Gastrocnemius medialis (tissue), 4 donors: ENCODE results near the gene KRTAP12-3. TPM values are rescaled to one million over a fixed set of nuclear protein-coding genes. Genes with fewer than 3 reads are reported as not detected.

Experiments used
- ATAC-seq, 2 donors: fragments of 150-250 bp; one replicate each; pipeline ENCODE4 v1.9.1; 2016
- DNase-seq, 2 donors: peaks; one replicate each; pipeline ENCODE4 v3.0.0-alpha.2; 2019
- H3K27ac ChIP-seq, 4 donors: fragments of 200-600 bp; sonication (generic); 1 replicate in 1 of 4; 2 replicates in 3 of 4; pipeline ENCODE4 v1.5.1; 2016 to 2018; ENCODE audit warnings: mild to moderate bottlenecking in 2 of 4, moderate library complexity in 1 of 4
- H3K27me3 ChIP-seq, 3 donors: fragments of 200-600 bp; sonication (generic) in 2 of 3; 1 replicate in 1 of 3; 2 replicates in 2 of 3; pipeline versions ENCODE4 v1.5.1 to v1.6.0; 2016 to 2019; ENCODE audit warnings: mild to moderate bottlenecking in 1 of 3, moderate library complexity in 1 of 3
- H3K36me3 ChIP-seq, 2 donors: fragments of 200-600 bp; sonication (generic) in 1 of 2; one replicate each; pipeline ENCODE4 v1.5.1; 2017 to 2018
- H3K4me1 ChIP-seq, 2 donors: fragments of 200-600 bp; sonication (generic) in 1 of 2; one replicate each; pipeline ENCODE4 v1.5.1; 2016 to 2017; ENCODE audit warnings: mild to moderate bottlenecking in 2 of 2
- H3K4me3 ChIP-seq, 4 donors: fragments of 200-600 bp; sonication (generic) in 3 of 4; 1 replicate in 1 of 4; 2 replicates in 3 of 4; pipeline ENCODE4 v1.5.1; 2016 to 2019; ENCODE audit warnings: mild to moderate bottlenecking in 2 of 4
- H3K9me3 ChIP-seq, 3 donors: fragments of 200-600 bp; sonication (generic) in 2 of 3; 1 replicate in 1 of 3; 2 replicates in 2 of 3; pipeline ENCODE4 v1.5.1; 2016 to 2019
- CTCF ChIP-seq, 5 experiments: fragments of 450-650 bp in 3 of 5; fragments of 200-600 bp in 2 of 5; sonication (generic) in 2 of 5; IDR thresholded peaks in 4 of 5; conservative IDR thresholded peaks in 1 of 5; 1 replicate in 4 of 5; 2 replicates in 1 of 5; pipeline ENCODE4 v1.5.1; 2016 to 2019; ENCODE audit warnings: antibody characterized with exemption in 5 of 5, mild to moderate bottlenecking in 3 of 5, moderate library complexity in 3 of 5
- POLR2A ChIP-seq, 2 donors: fragments of 450-650 bp; IDR thresholded peaks; one replicate each; pipeline ENCODE4 v1.6.1; 2017; ENCODE audit warnings: antibody characterized with exemption in 2 of 2, mild to moderate bottlenecking in 2 of 2, moderate library complexity in 2 of 2
- in situ Hi-C, 4 donors: fragments of 200-750 bp; cut with MboI; loops; one replicate each; pipeline versions ENCODE4 v1.15.0 to v1.8.0; 2017; ENCODE audit warnings: low sequenced_read_pairs in 4 of 4
- intact Hi-C: fragments of 100-400 bp; cut with DNase I; formaldehyde crosslinking; loops from one replicate; pipeline ENCODE4 v1.15.1; 2023; ENCODE audit warnings: low total_unique reads
- total RNA-seq, 4 donors: library from RNA; depleted of rRNA; stranded (reverse); fragments of >200 nt; gene quantifications; one replicate each; pipeline versions ENCODE4 v1.1.0 to v1.2.3, GENCODE V29; 2016

KRTAP12-3 gene
- total RNA-seq, 4 donors from 2014 or later, result not detected

- H3K27me3 ChIP-seq, result peaks cover 61 to 87% (median 85%) of the 10 kb centered on the region in 3 donors
Measured at GRCh38 chr21:44702973-44703730, 45.4 kb downstream of the KRTAP12-3 start.

DNA sequence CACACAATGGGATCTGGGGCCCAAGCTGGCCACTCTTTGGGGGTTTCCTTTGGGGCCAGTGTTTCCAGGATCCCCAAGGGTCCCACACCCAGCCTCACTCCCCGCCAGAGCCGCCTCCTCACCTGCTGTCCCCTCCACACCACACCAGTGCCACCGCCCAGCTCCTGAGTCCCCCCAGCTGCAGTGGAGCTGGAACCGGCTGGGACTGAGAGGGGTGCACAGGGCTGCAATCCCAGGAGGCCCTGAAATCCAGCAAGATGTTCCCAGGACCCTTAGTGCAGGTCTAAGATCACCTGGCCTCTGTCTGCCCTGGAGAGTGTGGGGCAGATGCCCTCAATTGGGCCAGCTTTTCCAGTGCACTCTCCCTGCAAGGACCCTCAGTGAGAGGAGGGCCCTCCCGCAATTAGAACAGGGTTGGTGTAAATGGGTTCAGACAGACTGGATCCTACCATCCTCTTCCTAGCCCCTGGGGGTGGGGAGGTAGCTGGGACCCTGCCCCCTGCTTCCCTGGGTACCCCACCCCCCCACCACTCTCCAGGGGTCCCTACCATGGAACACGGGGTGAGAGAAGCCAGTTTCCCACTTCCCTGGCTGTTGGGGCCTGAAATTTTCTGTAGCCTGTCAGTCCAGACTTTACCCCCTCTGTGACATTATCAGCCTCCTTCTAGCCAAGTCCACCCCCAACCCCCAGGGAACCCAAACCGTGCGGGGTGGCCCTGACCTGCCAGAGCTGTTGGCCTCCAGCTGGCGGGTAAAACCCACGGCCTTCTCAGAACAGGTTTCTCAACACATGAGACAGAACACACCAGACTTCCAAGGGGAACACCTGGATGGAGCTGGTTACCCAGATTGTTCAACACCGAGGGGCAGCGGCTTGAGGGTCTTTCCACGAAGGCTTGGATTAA is 46.3 kb downstream of the KRTAP12-3 start:
- no peak overlapping the region for H3K4me3 ChIP-seq
- in situ Hi-C loops, result no loop called here
- ATAC-seq, result no peak
- H3K27ac ChIP-seq, result no peak overlapping the region
- H3K36me3 ChIP-seq, result no peaks in the 10 kb centered on the region
- TF ChIP-seq CTCF (IDR thresholded peaks at IDR 0.05 in 4 of 5, conservative IDR thresholded peaks at IDR 0.05 in 1 of 5), result no peak
- no peak for TF ChIP-seq POLR2A (IDR thresholded peaks at IDR 0.05)
- intact Hi-C loops, result no loop called here
- DNase-seq, result no peak
- no peaks in the 10 kb centered on the region for H3K4me1 ChIP-seq
- H3K27me3 ChIP-seq, result peaks cover 67 to 87% (median 85%) of the 10 kb centered on the region in 3 donors
- H3K9me3 ChIP-seq, result no peaks in the 10 kb centered on the region

More at GRCh38 chr21:44702973-44703730, 45.4 kb downstream of the KRTAP12-3 start:
- in situ Hi-C loops (no loop called here), intact Hi-C loops (no loop called here)
- Histone ChIP-seq H3K9me3 (no peaks in the 10 kb centered on the region), H3K36me3 (no peaks in the 10 kb centered on the region), H3K4me3 (no peak overlapping the region), H3K27ac (no peak overlapping the region), H3K4me1 (no peaks in the 10 kb centered on the region)
- ATAC-seq (no peak), DNase-seq (no peak)
- TF ChIP-seq POLR2A (IDR thresholded peaks at IDR 0.05), result no peak
- no peak for TF ChIP-seq CTCF (IDR thresholded peaks at IDR 0.05 in 4 of 5, conservative IDR thresholded peaks at IDR 0.05 in 1 of 5)

DNA sequence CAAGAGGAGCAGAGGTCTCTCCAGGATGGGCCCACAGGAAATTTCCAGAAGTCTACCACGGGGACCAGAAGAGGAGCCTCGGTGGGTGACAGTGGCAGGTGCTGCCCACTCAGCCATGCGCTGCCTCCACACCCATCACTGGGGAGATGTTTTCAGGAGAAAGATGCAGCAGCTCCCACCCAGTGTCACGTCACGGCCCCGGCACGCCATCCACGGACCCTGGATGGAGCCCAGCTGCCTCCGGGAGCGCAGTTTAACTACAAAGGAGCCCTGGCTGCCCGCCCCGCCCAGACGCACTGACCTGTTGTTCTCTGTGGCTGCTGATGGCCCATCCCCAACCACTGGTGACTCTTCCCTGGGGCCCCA is 46.9 kb downstream of the KRTAP12-3 start:
- TF ChIP-seq POLR2A (IDR thresholded peaks at IDR 0.05), result no peak
- TF ChIP-seq CTCF (IDR thresholded peaks at IDR 0.05 in 4 of 5, conservative IDR thresholded peaks at IDR 0.05 in 1 of 5), result no peak
- intact Hi-C loops (no loop called here), in situ Hi-C loops (no loop called here)
- Histone ChIP-seq H3K36me3 (no peaks in the 10 kb centered on the region), H3K27me3 (peaks cover 71 to 90% (median 86%) of the 10 kb centered on the region in 3 donors), H3K9me3 (no peaks in the 10 kb centered on the region), H3K4me1 (peaks cover 2 to 5% of the 10 kb centered on the region in 2 donors), H3K4me3 (no peak overlapping the region), H3K27ac (no peak overlapping the region)
- DNase-seq (no peak), ATAC-seq (no peak)

DNA sequence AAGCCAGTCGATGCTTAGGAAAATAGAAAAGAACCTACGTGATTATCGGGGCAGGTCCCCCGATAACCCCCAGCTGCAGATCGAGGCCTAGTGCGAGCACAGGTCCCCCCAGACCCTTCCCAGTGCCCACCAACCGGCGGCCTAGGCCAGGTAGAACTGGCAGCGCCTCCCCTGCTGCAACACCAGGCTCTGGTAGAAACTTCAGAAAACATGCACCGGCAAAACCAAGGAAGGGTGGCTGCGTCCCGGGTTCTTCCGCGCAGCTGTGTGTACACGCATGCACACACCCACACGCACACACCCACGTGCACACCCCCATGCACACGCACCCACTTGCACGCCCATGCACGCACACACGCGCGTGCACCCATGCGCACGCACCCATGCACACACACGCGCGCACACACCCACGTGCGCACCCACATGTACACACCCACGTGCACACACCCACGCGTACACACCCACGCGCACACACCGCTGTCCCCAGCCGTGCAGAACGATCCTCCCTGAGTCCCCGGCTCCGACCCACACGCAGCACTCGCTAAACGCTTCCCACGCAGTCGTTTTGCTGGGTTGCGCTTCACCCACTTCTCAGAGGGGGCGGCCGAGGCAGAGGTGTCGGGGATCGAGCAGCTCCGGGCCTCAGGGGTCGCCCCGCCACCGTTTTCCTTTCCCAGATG is 48.4 kb downstream of the KRTAP12-3 start:
- H3K27me3 ChIP-seq, result peaks cover 65 to 90% (median 88%) of the 10 kb centered on the region in 3 donors
- in situ Hi-C loops, result no loop called here

More for the DNA sequence above, 48.4 kb downstream of the KRTAP12-3 start:
- H3K27ac ChIP-seq, result no peak overlapping the region
- no peaks in the 10 kb centered on the region for H3K9me3 ChIP-seq
- ATAC-seq, result no peak
- TF ChIP-seq CTCF (IDR thresholded peaks at IDR 0.05 in 4 of 5, conservative IDR thresholded peaks at IDR 0.05 in 1 of 5) (no peak), POLR2A (IDR thresholded peaks at IDR 0.05) (no peak)
- H3K4me3 ChIP-seq, result no peak overlapping the region
- no peak for DNase-seq
- H3K4me1 ChIP-seq, result peaks cover 6 to 7% of the 10 kb centered on the region in 2 donors
- H3K36me3 ChIP-seq, result no peaks in the 10 kb centered on the region
- intact Hi-C loops, result no loop called here
